HL-60 (cell line): ENCODE measurements around the gene PPFIA4.

Experiments used
- DNase-seq, 2 experiments: peaks; one replicate each; pipeline ENCODE4 v3.0.0-alpha.2; 2010 to 2020; ENCODE audit warnings: low read depth in 1 of 2, low spot score in 1 of 2
- H3K27ac ChIP-seq: fragments of 250-450 bp; sonication (Bioruptor Pico); replicated peaks from 2 replicates; pipeline ENCODE4 v1.5.1; 2020; ENCODE audit warnings: mild to moderate bottlenecking, moderate library complexity
- H3K27me3 ChIP-seq: fragments of 250-450 bp; sonication (Bioruptor Pico); 2 replicates; pipeline ENCODE4 v1.5.1; 2021; ENCODE audit warnings: mild to moderate bottlenecking, moderate library complexity; ENCODE audit not compliant: insufficient read depth, poor library complexity, severe bottlenecking
- H3K4me3 ChIP-seq: replicated peaks from 2 replicates; pipeline ENCODE4 v1.5.1; 2011; ENCODE audit warnings: mild to moderate bottlenecking, control low read depth, low read length; ENCODE audit not compliant: insufficient read depth
- CTCF ChIP-seq: IDR thresholded peaks from one replicate; pipeline ENCODE4 v1.5.1; 2011; ENCODE audit warnings: low read length, control low read depth, inconsistent platforms; ENCODE audit not compliant: insufficient read depth
- GABPA ChIP-seq: IDR thresholded peaks from 2 replicates; pipeline ENCODE4 v1.6.1; 2012; ENCODE audit warnings: low read depth
- POLR2AphosphoS5 ChIP-seq: IDR thresholded peaks from 2 replicates; pipeline ENCODE4 v1.6.1; 2012; ENCODE audit warnings: low read depth
- REST ChIP-seq: IDR thresholded peaks from 2 replicates; pipeline ENCODE4 v1.6.1; 2012; ENCODE audit warnings: low read depth; ENCODE audit not compliant: insufficient replicate concordance
- SPI1 ChIP-seq: IDR thresholded peaks from 2 replicates; pipeline ENCODE4 v1.6.1; 2012; ENCODE audit warnings: low read depth, mild to moderate bottlenecking, borderline replicate concordance

PPFIA4 gene

GRCh38 chr1:203049077-203049476, 22.8 kb downstream of the PPFIA4 start:
- no peak for TF ChIP-seq POLR2AphosphoS5
- TF ChIP-seq REST = no peak
- TF ChIP-seq CTCF = no peak
- TF ChIP-seq SPI1 = no peak
- no peak for TF ChIP-seq GABPA
- no peak overlapping the region for H3K27ac ChIP-seq
- no peak overlapping the region for H3K4me3 ChIP-seq
- no peak for DNase-seq
- no peaks in the 10 kb centered on the region for H3K27me3 ChIP-seq

GRCh38 chr1:203049576-203050180, 23.4 kb downstream of the PPFIA4 start:
- TF ChIP-seq REST = no peak
- TF ChIP-seq GABPA = no peak
- no peak for TF ChIP-seq POLR2AphosphoS5
- no peak for TF ChIP-seq CTCF
- no peak for TF ChIP-seq SPI1
- Histone ChIP-seq H3K27me3 (no peaks in the 10 kb centered on the region), H3K27ac (no peak overlapping the region), H3K4me3 (no peak overlapping the region)
- DNase-seq = no peak

DNA sequence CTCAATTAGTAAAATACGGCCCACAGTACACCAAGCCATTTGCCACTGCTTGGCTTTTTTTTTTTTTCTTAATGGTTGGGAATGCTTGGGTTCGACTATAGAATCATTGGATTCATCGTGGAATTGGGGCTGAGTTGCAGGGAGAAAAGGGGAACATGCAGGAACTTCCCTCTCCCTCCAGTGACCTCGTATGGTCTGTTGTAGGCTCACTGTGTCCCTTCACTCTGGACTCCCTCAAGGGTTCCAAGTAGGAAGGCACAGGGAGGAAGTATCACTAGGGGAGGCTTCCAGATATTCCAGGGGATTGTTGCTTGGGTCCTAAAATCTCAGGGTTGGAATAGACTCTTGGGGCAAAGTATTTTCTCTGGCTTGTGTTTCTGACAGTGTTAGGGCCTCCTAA, 24.5 kb downstream of the PPFIA4 start:
- DNase-seq = no peak
- Histone ChIP-seq H3K27me3 (no peaks in the 10 kb centered on the region), H3K4me3 (no peak overlapping the region), H3K27ac (no peak overlapping the region)
- TF ChIP-seq POLR2AphosphoS5 (no peak), REST (no peak), SPI1 (no peak), CTCF (no peak), GABPA (no peak)
